HuH-7 (cell line): ENCODE results near the gene BAIAP2L2.
"Not testable (repeated sequence)": the region's sequence is repeated elsewhere in the genome, so short reads cannot be mapped to it uniquely, and the experiment has no call there.

Experiments
- DNase-seq: peaks from one replicate; pipeline ENCODE4 v3.0.0; 2011; ENCODE audit warnings: low spot score

BAIAP2L2 gene

DNA sequence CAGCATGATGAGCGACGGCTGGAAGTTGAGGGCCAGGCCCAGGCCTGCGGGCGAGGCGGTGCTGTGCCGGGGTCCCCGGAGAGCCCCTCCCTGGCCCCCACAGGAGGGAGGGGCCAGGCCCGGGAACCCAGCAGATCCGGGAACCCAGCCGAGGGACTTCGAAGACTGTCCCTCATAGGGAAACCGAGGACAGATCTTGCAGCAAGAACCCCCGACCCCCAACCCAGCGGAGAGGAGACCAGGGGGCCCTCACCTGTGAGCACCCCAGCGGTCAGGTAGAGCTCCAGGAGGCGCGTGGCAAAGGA, 28.9 kb downstream of the BAIAP2L2 start:
- DNase-seq = no peak

DNA sequence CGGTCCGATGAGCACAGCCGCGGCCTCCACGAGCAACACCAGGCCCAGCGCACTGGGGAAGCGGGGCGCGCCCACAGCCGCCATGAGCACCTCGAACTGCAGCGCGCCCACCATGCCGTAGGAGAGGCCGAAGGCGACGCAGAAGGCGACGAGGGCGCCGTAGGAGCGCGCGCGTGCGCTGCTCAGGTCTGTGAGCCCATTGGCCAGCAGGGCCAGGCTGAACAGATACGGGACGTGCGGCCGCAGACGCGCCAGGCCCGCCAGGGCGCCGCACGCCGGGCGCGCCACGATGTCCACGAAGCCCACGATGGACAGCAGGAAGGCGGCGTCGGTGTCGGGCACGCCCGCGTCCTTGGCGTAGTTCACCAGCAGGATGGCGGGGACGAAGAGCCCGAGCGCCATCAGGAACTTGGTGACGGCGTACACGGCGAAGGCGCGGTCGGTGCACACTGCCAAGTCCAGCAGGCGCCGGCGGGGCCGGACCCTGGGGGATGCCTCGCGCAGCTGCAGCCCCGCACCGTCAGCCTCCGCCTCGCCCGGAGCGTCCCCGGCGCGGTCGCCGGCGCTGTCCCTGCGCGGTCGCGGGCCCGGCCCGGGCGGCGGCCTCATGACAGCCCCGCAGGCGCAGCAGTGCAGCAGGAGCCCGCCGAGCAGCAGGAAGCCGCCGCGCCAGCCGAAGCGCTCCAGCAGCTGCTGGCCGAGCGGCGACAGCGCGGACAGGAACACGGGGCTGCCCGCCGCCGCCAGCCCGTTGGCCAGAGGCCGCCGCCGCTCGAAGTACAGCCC, 29.4 kb downstream of the BAIAP2L2 start:
- no peak for DNase-seq

DNA sequence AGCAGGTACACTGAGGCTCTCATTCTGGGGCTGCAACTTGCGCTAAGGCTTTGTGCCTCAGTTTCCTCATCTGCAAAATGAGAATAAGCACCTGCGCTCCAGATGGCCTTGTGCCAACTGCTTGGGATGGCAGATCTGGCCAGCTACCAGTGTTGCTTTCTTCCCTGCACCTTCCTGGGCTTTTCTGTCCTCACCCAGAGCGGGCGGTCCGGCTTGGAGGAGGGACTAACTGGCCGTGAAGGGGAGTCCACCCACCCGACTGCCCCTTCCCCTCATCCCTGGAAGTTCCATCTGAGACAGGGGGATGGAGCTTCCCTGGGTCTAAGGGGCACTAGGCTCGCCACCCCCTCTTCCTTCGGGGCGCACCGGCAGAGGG, 30.0 kb downstream of the BAIAP2L2 start:
- no peak for DNase-seq

DNA sequence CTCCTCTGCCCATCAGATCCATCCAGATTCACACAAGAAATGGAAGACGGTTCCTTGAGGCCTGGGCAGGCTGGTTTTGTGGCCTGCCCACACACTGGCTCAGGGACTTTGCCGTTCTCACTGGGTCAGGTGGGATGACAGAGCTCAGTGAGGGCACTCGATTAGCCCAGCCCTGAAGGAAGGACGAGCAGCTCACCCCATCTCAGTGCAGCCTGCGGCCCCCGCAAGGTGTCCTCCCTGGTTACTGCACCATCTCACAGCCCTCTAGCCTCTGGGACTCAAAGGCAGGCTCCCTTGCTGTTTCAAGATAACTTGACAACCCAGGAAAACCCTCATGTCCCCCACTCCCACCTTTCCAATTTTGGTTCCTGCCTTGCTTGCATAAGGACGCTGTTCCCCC, 30.7 kb downstream of the BAIAP2L2 start:
- no peak for DNase-seq

DNA sequence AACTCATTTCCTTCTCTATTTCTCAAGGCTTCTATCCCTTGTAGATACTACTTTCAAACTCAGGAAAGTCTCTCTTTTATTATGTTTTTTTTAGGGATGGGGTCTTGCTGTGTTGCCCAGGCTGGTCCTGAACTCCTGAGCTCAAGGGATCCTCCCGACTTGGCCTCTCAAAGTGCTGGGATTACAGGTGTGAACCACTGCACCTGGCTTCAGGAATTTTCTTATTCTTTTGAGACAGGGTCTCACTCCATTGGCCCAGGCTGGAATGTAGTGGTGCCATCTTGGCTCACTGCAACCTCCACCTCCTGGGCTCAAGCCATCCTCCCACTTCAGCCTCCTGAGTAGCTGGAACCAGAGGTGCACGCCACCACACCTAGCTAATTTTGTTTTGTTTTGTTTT, 31.3 kb downstream of the BAIAP2L2 start:
- not testable (repeated sequence) for DNase-seq

DNA sequence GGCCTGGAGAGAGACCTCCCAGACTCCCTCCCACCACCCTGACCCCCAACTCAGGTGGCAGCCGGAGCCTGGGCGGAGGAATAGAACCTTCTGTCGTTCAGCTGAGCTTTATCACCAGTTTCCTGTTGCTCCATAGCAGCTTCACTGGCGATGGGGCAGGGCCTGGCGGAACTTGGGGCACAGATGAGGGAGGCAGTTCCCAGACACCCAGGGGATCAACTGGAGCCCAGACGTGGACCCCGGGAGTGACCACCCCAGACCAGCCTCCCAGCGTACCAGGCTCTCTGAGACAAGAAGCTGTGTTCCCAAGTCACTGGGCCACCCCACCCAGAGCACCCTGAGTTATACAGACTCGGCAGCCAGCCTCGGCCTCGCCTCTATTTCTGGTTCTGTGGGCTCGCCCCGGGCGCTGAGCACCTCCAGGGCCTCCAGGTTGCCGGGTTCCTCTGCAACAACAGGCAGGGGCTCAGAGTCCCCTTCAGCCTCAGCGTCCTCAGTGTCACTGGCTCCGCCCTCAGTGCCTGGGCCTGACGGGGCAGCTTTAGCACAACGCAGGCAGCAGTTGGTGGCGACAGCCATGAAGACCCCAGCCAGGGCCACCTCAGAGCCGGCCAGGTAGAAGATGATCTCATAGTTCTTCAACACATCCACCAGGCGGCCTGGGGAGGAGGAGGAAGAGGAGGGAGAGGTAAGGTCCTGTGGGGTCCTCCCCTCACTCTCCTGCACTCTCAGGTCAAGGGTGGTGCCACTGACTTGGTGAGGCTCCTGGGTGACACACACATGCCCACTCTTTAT, 32.2 kb downstream of the BAIAP2L2 start:
- no peak for DNase-seq

DNA sequence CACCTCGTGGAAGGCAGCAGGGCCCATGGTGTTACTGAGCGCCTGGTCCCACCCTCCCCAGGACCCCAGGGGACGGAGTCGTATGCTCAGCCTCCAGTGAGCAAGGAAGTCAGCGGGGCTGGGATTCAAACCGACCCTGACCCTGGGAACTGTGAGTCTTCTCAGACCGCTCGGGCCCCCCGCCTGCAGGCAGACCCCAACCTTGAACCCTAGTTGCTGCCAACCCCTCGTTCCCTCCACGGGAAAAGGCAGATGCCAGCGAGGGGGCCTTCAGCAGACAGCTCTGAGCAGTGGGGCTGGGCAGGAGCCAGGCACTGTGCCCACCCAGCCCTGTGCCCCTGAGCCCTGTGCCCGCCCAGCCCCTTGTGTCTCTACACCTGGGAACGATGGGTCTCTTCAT, 32.9 kb downstream of the BAIAP2L2 start:
- no peak for DNase-seq

DNA sequence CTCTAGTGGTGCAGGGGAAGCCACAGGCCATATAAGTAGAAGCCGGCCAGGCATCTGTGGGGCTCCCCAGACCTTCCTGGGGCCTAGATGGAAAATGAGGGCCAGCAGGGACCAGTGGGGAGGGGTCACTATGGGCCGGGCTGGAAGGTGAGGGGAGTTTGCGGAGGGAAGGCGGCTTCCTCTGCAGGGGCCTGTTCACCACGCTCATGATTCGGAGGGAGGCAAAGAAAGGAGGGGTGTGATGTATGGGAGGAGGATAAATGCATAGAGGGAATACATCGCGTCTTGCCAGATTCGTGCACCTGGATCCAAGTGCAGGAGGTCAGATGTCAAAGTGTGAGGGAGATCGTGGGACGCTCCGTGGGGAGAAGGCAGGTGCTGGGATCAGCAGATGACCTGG, 33.4 kb downstream of the BAIAP2L2 start:
- no peak for DNase-seq

DNA sequence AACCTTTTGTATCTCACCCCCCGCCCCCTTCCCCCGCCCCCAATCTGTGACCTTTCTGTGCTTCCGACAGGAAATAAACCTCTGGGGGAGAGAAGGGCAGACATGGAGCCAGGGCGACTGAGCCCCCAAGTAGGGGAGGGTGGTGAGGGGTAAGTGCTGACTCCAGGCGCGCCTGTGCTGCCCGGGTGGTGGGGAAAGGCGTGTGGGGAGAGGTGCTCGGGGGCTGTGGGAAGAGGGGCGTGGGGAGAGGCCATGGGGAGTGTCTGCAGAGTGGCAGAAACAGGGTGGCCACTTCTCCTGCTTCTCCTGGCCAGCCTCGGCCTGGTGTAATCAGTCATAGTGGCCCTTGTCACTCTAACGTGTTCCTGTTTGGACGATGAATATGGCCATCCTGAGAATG, 34.5 kb downstream of the BAIAP2L2 start:
- DNase-seq = no peak

DNA sequence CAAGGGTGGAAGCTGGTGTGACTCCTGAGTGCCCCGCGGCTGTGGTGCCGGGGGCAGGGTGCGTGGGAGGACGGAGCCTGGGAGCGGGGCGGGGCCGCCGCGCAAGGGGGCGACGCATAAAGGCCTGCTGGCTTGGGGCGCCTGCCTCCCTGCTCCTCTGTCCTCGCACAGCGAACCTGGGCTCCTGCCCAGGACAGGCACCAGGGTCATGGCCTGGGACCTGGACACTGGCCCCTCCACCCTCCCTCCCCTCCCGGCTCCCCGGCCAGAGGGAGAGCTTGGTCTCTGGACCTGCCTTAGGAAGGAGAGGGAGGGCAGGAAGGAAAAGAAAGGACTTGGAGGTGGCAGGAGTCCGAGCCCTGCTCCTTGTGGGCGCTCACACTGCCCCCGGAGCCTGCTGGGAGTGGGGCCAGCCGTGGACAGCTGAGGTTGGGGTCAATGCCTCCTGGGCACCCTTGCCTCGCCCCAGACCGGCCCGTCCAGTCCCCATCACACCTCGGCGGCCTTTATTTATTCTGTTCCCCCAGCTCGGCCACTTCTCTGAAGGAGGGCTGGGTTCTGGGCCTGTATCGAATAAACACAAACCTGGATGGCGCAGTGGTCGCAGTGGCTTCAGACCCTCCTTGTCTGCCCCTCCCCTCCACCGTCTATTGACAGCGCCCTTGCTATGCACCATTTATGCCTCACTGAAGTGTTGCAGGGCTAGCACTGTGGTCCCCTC, 35.2 kb downstream of the BAIAP2L2 start:
- no peak for DNase-seq

DNA sequence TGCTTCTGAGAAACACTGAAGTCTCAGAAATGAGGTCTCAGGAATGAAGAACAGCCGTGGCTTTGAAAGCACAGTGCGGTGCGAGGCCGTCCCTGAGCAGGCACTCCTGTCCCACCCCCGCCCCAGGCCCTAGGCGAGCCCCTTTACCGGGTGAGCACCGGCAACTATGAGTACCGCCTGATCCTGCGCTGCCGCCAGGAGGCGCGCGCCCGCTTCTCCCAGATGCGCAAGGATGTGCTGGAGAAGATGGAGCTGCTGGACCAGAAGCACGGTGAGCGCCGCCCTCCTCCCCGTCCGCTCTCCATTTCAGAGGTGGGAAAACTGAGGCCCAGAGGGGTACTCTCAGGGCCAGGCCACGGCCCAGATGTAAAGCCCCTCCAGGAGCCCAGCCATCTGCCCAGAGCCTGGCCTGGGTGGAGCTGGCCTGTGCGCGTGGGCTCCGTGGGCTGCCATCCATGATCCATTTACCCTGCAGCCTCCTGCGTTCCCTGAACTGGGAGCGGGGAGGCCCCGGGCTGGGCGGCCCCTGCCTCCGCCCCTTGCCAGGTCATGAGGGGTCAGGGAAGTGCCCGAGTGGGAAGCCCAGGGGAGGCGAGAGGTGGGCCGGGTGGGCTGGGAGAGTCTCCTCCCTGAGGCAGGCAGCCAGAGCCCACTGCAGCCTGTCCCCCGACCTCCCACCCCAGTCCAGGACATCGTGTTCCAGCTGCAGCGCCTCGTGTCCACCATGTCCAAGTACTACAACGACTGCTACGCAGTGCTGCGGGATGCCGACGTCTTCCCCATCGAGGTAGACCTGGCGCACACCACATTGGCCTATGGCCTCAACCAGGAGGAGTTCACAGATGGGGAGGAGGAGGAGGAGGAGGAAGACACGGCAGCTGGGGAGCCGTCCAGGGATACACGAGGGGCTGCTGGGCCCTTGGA, 36.0 kb downstream of the BAIAP2L2 start:
- no peak for DNase-seq

DNA sequence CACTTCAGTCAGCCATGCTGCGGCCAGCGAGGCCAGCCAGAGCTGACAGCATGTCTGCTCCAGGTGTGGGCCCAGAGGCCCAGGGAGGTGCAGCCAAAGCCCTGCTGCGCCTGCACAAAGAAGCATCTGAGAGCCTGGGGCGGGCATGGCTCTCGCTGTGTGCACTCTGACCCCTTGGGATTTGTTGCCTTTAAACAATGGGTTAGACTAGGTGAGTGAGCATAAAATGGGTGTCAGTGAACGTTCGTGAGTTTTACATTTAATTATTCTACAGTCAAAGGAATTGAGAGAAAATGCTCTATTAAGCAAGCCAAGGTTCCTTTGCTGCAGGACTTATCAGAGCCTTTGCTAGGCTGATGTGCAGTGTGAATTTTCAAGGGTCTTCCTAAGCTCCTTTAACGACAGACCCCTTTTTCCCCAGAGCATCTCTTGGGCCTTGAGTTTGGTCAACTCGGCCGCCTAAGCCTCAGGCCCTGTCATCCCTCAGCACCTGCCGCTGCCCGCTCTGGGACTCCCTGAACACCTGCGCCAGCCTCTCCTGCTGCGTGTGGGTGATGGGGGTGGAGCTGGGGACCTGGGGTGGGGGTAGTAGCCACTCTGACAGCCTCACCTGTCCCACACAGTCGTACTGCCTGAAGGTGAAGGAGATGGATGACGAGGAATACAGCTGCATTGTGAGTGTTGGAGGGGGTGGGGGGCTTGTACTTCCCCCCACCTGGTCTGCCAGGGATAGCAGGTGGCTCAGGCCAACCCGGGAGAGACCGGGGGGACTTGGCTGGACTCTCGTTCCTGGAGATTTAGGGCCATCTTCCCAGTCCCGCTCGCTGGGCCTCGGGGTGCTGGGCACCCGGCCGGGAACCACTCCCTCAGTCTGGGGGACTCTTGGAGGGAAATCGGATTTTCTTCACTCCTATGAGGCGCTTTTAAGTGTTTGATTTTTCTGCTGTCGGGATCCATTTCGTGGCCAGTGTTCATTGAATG, 37.0 kb downstream of the BAIAP2L2 start:
- no peak for DNase-seq

DNA sequence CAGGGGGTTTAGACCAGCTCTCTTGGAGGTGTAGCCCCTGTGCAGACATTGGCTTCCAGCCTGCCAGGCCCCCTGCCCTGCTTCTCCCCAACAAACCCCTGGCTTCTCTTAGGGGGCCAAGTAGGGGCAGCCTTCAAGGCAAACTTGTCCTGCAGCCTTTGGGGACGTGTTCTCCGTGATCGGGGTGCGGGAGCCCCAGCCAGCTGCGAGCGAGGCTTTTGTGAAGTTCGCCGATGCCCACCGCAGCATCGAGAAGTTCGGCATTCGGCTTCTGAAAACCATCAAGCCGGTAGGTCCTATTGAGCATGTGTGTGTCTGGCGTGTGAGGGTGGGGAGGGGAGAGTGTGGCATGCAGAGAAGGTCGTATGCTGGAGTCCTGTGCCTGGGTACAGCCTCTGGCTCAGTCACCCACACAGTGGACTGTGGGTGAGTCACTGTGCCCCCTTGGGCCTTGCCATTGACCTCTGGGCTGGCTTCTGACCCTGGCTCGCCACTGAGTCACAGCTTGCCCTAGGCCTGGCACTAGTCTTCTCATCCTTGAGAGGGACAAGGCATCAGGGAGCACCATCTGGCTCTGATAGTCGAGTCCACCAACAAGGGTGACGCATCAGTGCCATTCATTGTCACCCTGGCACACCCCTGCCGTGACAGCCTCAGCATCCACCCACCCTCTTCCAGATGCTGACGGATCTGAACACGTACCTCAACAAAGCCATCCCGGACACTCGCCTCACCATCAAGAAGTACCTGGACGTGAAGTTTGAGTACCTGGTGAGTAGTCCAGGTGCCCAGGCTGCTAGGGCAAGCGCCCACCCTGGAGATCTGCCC, 37.9 kb downstream of the BAIAP2L2 start:
- no peak for DNase-seq

DNA sequence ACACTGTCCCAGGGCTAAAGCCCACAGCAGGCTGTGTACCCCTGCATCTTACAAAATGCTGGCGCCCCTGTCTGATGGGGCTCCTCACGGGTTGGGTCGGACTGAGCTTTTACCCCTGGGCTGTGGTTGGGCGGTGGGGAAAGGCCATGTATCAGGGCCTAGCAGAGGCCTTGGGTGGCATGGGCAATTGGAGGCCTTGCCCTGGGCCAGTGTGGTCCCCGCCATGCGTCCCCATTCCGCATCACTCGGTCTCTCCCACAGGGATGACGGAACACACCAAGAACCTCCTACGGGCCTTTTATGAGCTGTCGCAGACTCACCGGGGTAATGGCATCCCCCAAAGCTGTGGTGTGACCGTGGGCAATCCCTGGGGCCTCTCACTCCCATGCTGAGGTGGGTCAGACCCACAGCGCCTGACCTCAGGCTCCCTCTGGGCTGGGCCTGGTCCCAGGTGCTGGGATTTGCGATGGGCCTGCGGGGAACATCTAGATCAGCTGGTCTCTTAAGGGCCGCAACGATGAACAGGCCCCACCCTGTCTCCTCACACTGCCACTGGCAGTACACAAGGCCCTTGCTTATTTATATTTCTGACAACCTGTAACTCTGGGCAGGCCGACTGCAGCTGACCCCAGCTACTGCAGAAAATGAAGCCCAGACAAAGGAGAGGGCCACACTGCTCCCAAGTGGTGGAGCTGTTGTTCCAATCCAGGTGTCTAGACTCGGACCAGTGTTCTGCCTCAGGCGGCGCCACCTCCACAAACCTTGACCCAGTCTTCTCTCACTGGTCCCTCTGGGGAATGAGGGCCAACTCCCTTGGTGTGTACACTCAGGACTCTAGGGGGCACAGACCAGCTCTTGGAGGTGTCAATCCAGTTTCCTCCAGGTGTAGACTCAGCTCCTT, 38.8 kb downstream of the BAIAP2L2 start:
- no peak for DNase-seq

DNA sequence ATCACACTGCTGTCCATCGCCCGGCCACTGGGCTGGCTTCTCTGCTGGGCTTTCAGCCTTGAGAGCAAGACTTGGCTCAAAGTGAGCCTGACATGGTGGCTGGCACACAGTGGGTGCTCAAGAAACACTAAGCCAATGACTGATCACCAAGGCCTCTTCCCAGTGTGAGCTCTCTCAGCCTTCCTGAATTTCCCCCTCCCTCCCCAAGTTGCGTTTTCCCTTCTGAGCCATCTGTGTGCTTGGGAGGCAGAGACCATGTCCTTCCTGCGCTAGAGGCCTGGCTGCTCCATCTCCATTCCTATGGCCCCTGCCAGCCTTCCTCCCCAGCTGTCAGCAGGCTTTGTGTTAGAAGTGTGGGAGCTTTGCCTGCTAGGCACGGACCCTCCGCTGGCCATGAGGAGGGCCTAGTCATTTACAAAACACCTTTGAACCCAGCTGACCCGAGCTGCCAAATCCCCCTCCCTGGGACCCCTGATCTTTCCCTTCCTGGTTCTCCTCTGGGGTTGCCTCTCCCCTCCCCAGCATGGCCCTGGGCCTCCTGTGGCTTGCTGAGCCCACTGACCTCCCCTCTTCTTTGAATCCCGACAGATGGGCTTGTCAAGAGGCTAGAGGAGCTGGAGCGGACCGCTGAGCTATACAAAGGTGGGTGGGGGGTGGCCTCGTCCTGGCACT, 40.1 kb downstream of the BAIAP2L2 start:
- no peak for DNase-seq

DNA sequence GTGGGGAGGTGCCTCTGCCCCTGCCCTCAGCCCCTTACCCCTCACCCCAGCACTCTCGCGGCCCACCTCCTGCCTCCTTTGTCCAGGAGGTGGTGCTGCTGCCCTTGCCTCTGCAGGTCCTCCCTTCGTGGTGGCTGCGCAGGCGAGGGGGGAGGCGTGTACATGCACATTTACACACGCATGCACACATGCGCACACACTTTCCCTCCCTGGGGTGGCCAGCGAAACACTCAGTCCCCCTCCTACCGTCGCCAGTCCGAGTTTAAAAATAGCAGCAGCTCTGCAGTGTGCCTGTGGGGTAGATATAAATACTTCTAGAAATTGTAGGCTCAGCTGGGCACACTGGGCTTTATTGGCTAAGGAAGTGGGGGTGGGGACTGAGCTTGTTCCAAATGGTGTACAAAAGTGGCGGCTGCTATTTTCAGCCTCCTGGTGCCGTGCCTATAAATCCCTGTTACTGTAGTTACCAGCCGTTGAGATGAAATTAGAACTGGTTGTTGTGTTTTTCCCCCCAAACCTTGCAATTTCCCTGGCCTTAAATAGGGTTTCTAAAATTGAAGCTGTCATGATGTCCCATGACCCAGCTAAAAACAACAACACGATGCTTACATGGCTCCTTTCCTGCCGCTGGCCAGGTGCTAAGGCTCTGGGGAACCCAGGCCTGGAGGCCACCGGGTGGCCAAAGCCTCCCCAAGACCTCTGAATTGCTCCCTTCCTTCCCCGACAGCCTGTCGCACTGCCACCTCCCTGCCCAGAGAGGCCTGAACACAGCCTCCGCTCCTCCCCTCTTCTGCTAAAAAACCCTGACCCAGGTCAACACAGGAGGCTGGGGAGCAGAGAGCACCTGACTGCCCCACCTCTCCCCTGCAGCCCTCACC, 40.9 kb downstream of the BAIAP2L2 start:
- DNase-seq = no peak

DNA sequence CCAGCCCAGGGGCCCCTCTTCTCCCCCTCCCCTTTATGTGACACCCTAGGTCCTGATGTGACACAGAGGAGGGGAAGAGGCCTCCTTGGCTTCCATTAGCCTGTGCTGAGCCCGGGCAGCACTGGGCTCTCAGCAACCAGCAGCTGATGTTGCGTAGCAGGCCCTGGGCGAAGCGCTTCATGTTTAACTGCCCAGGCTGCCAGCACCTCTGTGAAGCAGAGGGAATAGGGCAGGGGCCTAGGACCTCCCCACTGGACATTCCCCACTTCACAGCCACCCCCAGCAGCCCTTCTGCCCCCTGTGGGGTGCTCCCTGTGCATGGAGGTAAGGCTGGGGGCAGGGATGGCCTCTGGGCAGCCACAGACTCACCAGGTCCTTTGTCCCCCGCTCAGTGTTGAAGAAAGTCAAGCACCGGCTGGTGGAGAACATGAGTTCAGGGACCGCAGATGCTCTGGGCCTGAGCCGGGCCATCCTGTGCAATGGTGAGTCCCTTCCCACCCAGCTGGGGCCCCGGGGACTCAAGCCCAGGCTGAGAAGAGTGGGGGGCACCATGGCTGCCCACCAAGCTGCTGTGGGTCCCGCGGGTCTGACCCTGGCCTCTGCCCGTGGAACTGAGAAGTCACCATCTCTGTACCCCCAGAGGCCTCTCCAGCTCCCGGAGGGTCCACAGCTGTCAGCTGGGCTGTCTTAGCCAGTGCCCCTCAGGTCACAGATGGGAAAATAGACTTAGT, 41.7 kb downstream of the BAIAP2L2 start:
- no peak for DNase-seq
